Spleen (tissue), 11 donors: ENCODE measurements around the gene MYOM3. TPM values are rescaled to one million over a fixed set of nuclear protein-coding genes. Genes with fewer than 3 reads are reported as not detected.
"Not testable (repeated sequence)": the region's sequence is repeated elsewhere in the genome, so short reads cannot be mapped to it uniquely, and the experiment has no call there.

Experiments used
- DNase-seq: peaks from one replicate; pipeline ENCODE4 v3.0.0-alpha.2; 2020
- H3K27ac ChIP-seq, 8 donors: fragments of 200-600 bp; sonication (generic) in 7 of 8; 1 replicate in 4 of 8; 2 replicates in 4 of 8; pipeline versions ENCODE4 v1.5.0 to v1.8.0; 2016 to 2021; ENCODE audit warnings: inconsistent platforms in 4 of 8, mild to moderate bottlenecking in 4 of 8, moderate library complexity in 1 of 8
- H3K27me3 ChIP-seq, 7 donors: fragments of 200-600 bp; sonication (generic) in 6 of 7; replicated peaks in 1 of 7; 1 replicate in 4 of 7; 2 replicates in 3 of 7; pipeline versions ENCODE4 v1.5.0 to v1.8.0; 2016 to 2021; ENCODE audit warnings: inconsistent platforms in 3 of 7, mild to moderate bottlenecking in 1 of 7
- H3K36me3 ChIP-seq, 6 donors: fragments of 200-600 bp; sonication (generic) in 5 of 6; 1 replicate in 4 of 6; 2 replicates in 2 of 6; pipeline versions ENCODE4 v1.5.0 to v1.8.0; 2016 to 2021; ENCODE audit warnings: inconsistent platforms in 2 of 6
- H3K4me1 ChIP-seq, 6 donors: fragments of 200-600 bp; sonication (generic) in 5 of 6; 1 replicate in 3 of 6; 2 replicates in 3 of 6; pipeline versions ENCODE4 v1.5.0 to v1.8.0; 2016 to 2021; ENCODE audit warnings: inconsistent platforms in 3 of 6
- H3K4me3 ChIP-seq, 8 donors: fragments of 200-600 bp; sonication (generic) in 7 of 8; 1 replicate in 4 of 8; 2 replicates in 4 of 8; pipeline versions ENCODE4 v1.5.0 to v1.8.0; 2016 to 2021; ENCODE audit warnings: inconsistent platforms in 4 of 8, mild to moderate bottlenecking in 4 of 8, moderate library complexity in 2 of 8
- H3K9me3 ChIP-seq, 8 donors: fragments of 200-600 bp; sonication (generic) in 7 of 8; 1 replicate in 4 of 8; 2 replicates in 4 of 8; pipeline versions ENCODE4 v1.5.0 to v1.8.0; 2016 to 2021; ENCODE audit warnings: inconsistent platforms in 4 of 8
- POLR2A ChIP-seq, 3 donors: fragments of 450-650 bp; IDR thresholded peaks; one replicate each; pipeline ENCODE4 v1.5.1; 2017; ENCODE audit warnings: antibody characterized with exemption in 3 of 3, mild to moderate bottlenecking in 1 of 3
- POLR2AphosphoS5 ChIP-seq, 3 donors: sonication (generic); formaldehyde crosslinking; IDR thresholded peaks; one replicate each; pipeline ENCODE4 v1.5.1; 2017; ENCODE audit warnings: antibody characterized with exemption in 3 of 3
- WGBS, 5 donors: extraction: QIAGEN DNeasy Blood & Tissue Kit in 3 of 5; methylation state at CpG; one replicate each; pipeline versions ENCODE4 v1.1.5 to v1.1.7; 2013 to 2018; 5-methylcytosine and 5-hydroxymethylcytosine counted together
- intact Hi-C: fragments of 100-400 bp; cut with DNase I; formaldehyde crosslinking; loops from one replicate; pipeline ENCODE4 v1.15.0; 2023; ENCODE audit warnings: low total_unique reads
- polyA plus RNA-seq, 3 donors: library from polyadenylated mRNA; stranded (reverse); fragments of 200-250 nt; gene quantifications; one replicate each; pipeline ENCODE4 v1.2.1, GENCODE V29; 2013
- total RNA-seq, 7 donors: library from RNA; depleted of rRNA in 3 of 7; stranded (reverse); fragments of >200 nt in 3 of 7; fragmentation: NEBNext Ultra II Directional in 4 of 7; extraction: Animal tissue kit (Norgen Biotek cat#: 25700) in 4 of 7; gene quantifications; one replicate each; pipeline versions ENCODE4 v1.1.0 to v1.2.1, GENCODE V29; 2016 to 2021
- TF ChIP-seq, protein P1 (sequence below), 11 experiments: fragments of 200-600 bp in 7 of 11; fragments of 450-650 bp in 4 of 11; sonication (generic) in 4 of 11; IDR thresholded peaks in 8 of 11; conservative IDR thresholded peaks in 3 of 11; 1 replicate in 7 of 11; 2 replicates in 4 of 11; pipeline versions ENCODE4 v1.4.0 to v1.8.0; 2016 to 2021; ENCODE audit warnings: antibody characterized with exemption in 11 of 11, inconsistent platforms in 4 of 11, mild to moderate bottlenecking in 1 of 11
- donor health status: healthy with polysubstance abuse.
- donor health status: DM: no; HTN: no; CAD: no; lungs with moderate emphysema.
- donor health status: DM: no; HTN: no; CAD: no.
- donor health status: Bipolar disorder and iron deficiency.
- donor health status: healthy.
- donor health status: DM: no; HTN: no; CAD: no.
- donor health status: DM: yes; HTN: yes; CAD: no.

The MYOM3 gene
- total and polyA plus RNA-seq, 10 donors, result 0.02 to 0.06 (median 0.06) TPM; not detected in 7

DNA sequence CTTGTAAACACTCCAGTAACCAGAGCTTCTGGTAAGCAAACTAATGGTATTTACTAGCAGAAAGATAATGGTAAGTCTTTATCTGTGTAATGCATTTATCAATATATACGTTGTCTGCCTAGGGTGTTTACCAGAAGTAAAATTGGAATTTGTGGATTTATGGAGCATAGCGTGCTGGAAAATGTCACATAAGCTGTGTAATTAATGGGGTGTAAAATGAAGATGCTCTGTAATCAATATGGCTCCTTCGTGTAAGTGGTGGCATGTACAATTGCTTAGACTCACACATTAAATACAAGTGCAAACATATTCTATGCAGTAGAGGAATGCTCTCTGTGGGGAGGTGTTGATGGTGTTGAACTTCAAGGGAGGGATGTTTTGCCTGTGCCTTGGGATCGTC lies 69.6 kb downstream of the MYOM3 start:
- DNase-seq, result no peak
- WGBS, 5 donors, result 77 to 88% (median 87%) methylated on average over 4 of the region's 4 CpGs
- no peaks in the 10 kb centered on the region for H3K9me3 ChIP-seq
- peaks cover 0 to 5% (median 0%) of the 10 kb centered on the region in 7 donors for H3K27me3 ChIP-seq
- no peaks in the 10 kb centered on the region for H3K36me3 ChIP-seq
- intact Hi-C loops, result no loop called here
- no peaks in the 10 kb centered on the region for H3K4me1 ChIP-seq
- no peak overlapping the region for H3K4me3 ChIP-seq
- H3K27ac ChIP-seq, result no peak overlapping the region
- TF ChIP-seq, protein P1, sequence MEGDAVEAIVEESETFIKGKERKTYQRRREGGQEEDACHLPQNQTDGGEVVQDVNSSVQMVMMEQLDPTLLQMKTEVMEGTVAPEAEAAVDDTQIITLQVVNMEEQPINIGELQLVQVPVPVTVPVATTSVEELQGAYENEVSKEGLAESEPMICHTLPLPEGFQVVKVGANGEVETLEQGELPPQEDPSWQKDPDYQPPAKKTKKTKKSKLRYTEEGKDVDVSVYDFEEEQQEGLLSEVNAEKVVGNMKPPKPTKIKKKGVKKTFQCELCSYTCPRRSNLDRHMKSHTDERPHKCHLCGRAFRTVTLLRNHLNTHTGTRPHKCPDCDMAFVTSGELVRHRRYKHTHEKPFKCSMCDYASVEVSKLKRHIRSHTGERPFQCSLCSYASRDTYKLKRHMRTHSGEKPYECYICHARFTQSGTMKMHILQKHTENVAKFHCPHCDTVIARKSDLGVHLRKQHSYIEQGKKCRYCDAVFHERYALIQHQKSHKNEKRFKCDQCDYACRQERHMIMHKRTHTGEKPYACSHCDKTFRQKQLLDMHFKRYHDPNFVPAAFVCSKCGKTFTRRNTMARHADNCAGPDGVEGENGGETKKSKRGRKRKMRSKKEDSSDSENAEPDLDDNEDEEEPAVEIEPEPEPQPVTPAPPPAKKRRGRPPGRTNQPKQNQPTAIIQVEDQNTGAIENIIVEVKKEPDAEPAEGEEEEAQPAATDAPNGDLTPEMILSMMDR (IDR thresholded peaks at IDR 0.05 in 8 of 11, conservative IDR thresholded peaks at IDR 0.05 in 3 of 11), result no peak
- TF ChIP-seq POLR2A (IDR thresholded peaks at IDR 0.05) (no peak), POLR2AphosphoS5 (IDR thresholded peaks at IDR 0.05) (no peak)

DNA sequence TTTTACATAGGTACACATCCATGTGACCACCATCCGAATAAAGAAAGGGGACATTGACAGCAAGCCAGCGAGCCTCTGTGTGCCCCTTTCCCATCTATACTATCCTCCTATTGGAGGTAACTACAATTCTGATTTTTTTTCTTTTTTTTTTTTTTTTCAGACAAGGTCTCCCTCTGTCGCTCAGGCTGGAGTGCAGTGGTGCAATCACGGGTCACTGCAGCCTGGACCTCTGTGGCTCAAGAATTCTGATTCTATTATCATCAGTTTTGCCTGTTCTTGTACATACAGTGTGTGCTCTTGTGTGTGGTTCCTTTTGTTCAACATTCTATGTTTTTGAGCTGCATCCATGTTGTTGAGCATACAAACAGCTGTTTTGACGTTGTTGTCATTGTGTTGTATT lies 75.8 kb downstream of the MYOM3 start:
- intact Hi-C loops, result no loop called here
- peaks cover 0 to 5% (median 0%) of the 10 kb centered on the region in 7 donors for H3K27me3 ChIP-seq
- no peaks in the 10 kb centered on the region for H3K4me1 ChIP-seq
- H3K27ac ChIP-seq, result no peak overlapping the region
- DNase-seq, result no peak
- WGBS, 5 donors, result 77 to 94% (median 90%) methylated on average over 5 of the region's 5 CpGs
- H3K4me3 ChIP-seq, result no peak overlapping the region
- no peaks in the 10 kb centered on the region for H3K9me3 ChIP-seq
- H3K36me3 ChIP-seq, result no peaks in the 10 kb centered on the region
- TF ChIP-seq POLR2AphosphoS5 (IDR thresholded peaks at IDR 0.05), result no peak
- TF ChIP-seq POLR2A (IDR thresholded peaks at IDR 0.05), result no peak
- TF ChIP-seq, protein P1 (IDR thresholded peaks at IDR 0.05 in 8 of 11, conservative IDR thresholded peaks at IDR 0.05 in 3 of 11), result no peak

DNA sequence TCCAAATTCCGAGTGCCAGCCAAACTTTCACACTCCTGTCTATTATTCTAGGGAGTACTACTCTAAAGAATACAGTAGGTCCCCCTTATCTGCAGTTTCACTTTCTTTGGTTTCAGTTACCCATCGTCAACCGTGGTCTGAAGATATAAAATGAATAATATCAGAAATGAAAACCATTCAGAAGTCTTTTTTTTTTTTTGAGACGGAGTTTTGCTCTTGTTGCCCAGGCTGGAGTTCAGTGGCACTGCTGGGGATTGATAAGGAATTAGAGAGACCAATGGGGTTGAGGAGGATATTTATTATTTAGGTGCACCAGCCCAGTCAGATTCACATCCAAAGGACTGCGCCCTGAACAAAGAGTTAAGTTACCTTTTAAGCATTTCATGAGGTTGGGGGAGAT lies 79.0 kb downstream of the MYOM3 start:
- intact Hi-C loops, result no loop called here
- Histone ChIP-seq H3K4me3 (no peak overlapping the region), H3K9me3 (no peaks in the 10 kb centered on the region), H3K36me3 (no peaks in the 10 kb centered on the region), H3K27ac (no peak overlapping the region), H3K27me3 (no peaks in the 10 kb centered on the region), H3K4me1 (no peaks in the 10 kb centered on the region)
- no peak for DNase-seq
- 66 to 74% (median 70%) methylated on average over 5 of the region's 5 CpGs for WGBS, 5 donors
- TF ChIP-seq POLR2AphosphoS5 (IDR thresholded peaks at IDR 0.05) (no peak), POLR2A (IDR thresholded peaks at IDR 0.05) (no peak)
- TF ChIP-seq, protein P1 (IDR thresholded peaks at IDR 0.05 in 8 of 11, conservative IDR thresholded peaks at IDR 0.05 in 3 of 11), result no peak

DNA sequence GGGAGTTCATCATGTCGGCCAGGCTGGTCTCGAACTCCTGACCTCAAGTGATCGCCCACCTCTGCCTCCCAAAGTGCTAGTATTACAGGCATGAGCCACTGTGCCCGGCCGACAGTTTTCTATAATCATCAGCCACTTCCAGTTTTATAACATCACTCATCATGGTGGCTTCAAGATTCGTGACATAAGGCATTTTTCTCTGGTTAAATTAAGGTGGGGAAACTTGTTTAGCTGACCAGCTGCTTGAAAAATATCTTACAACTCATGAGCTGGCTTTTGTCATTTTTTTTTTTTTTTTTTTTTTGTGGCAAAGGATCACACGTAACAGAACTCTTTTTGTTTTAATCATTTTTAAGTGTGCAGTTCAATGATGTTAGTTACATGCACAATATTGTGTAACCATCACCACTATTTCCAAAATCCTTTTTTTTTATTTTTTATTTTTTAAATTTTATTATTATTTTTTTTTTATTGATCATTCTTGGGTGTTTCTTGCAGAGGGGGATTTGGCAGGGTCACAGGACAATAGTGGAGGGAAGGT lies 80.9 kb downstream of the MYOM3 start:
- intact Hi-C loops, H3K9me3 ChIP-seq: not testable (repeated sequence)
- 80 to 89% (median 83%) methylated on average over 7 of the region's 7 CpGs for WGBS, 5 donors

More for the DNA sequence above, 80.9 kb downstream of the MYOM3 start:
- not testable (repeated sequence) for H3K36me3 ChIP-seq, H3K27me3 ChIP-seq, H3K4me3 ChIP-seq, DNase-seq, H3K27ac ChIP-seq, H3K4me1 ChIP-seq
